H1 (cell line): ENCODE results near the gene EXOSC7. TPM values are rescaled to one million over a fixed set of nuclear protein-coding genes. Genes with fewer than 3 reads are reported as not detected.

Experiments
- BRCA1 ChIP-seq: IDR thresholded peaks from 2 replicates; pipeline ENCODE4 v1.6.1; 2012; ENCODE audit warnings: low read depth, low read length, improper control_type of control experiment
- CBX5 ChIP-seq: fragments of 300-800, 300-1000 bp; sonication (generic); IDR thresholded peaks from 2 replicates; pipeline ENCODE4 v1.7.1; 2016; ENCODE audit warnings: antibody characterized with exemption, low read length, low read depth
- CEBPB ChIP-seq: IDR thresholded peaks from 2 replicates; pipeline ENCODE4 v1.6.1; 2012; ENCODE audit warnings: low read depth, low read length
- EGR1 ChIP-seq: IDR thresholded peaks from 2 replicates; pipeline ENCODE4 v1.6.1; 2011; ENCODE audit warnings: low read depth, low read length, borderline replicate concordance
- HDAC2 ChIP-seq, 2 experiments: fragments of 300-600 bp in 1 of 2; sonication (generic) in 1 of 2; IDR thresholded peaks; 2 replicates each; pipeline ENCODE4 v1.6.1; 2011 to 2012; ENCODE audit warnings: low read depth in 2 of 2, low read length in 2 of 2, mild to moderate bottlenecking in 2 of 2, moderate library complexity in 2 of 2, borderline replicate concordance in 1 of 2, inconsistent platforms in 1 of 2
- PHF8 ChIP-seq: fragments of 200-600 bp; sonication (generic); conservative IDR thresholded peaks from 2 replicates; pipeline ENCODE4 v1.7.1; 2012; ENCODE audit warnings: low read depth, mild to moderate bottlenecking, inconsistent platforms, low read length, moderate library complexity
- USF2 ChIP-seq: IDR thresholded peaks from 2 replicates; pipeline ENCODE4 v1.6.1; 2011; ENCODE audit warnings: low read length, improper control_type of control experiment
- polyA plus RNA-seq, 7 experiments: library from polyadenylated mRNA; depleted of rRNA in 3 of 7; stranded (reverse) in 5 of 7; unstranded in 2 of 7; fragments of >200 nt in 5 of 7; fragments of 200-250 nt in 2 of 7; gene quantifications; 1 replicate in 5 of 7; 2 replicates in 1 of 7; 4 replicates in 1 of 7; pipeline versions ENCODE4 v1.2.1 to v1.2.3, GENCODE V29; 2011 to 2013; ENCODE audit warnings: missing spikeins in 2 of 7, mixed read lengths in 2 of 7
- total RNA-seq: library from RNA; stranded (reverse); fragmentation: NEBNext Ultra II Directional; extraction: Animal tissue kit (Norgen Biotek cat#: 25700); gene quantifications from 2 replicates; pipeline ENCODE4 v1.2.1, GENCODE V29; 2021

EXOSC7 gene
- total and polyA plus RNA-seq, 2 of the 8 experiments (the other 6 are each of a cell fraction or from before 2014, with no cell fraction given): 92.7 to 94.5 TPM

GRCh38 chr3:45059132-45059531 lies 83.1 kb downstream of the EXOSC7 start (continued):
- TF ChIP-seq EGR1: no peak
- no peak for TF ChIP-seq CBX5
- no peak for TF ChIP-seq USF2
- TF ChIP-seq HDAC2 (IDR thresholded peaks at IDR 0.05; ENCODE audit: borderline replicate concordance in 1 of 2, low read depth in 2 of 2, low read length in 2 of 2): no peak
- no peak for TF ChIP-seq BRCA1
- no peak for TF ChIP-seq PHF8
- TF ChIP-seq CEBPB: no peak
- TF ChIP-seq, all 59 proteins: peak for 0
